ENCODE measurements around the gene GASK1A. TPM values are rescaled to one million over a fixed set of nuclear protein-coding genes. Genes with fewer than 3 reads are reported as not detected.

The GASK1A gene
- total and polyA plus RNA-seq, 2 donors (not counting 3 experiments of a cell fraction or from before 2014, with no cell fraction given): 0.04 TPM; not detected in 1

- Histone ChIP-seq H3K36me3 (ENCODE audit: control insufficient read depth in 2 of 2, extremely low read depth in 1 of 2, insufficient read depth in 2 of 2, low read length in 2 of 2) (no peaks in the 10 kb centered on the region), H3K27ac (ENCODE audit: insufficient read depth, low read depth, low read length) (no peak overlapping the region), H3K9me1 (replicated peaks; ENCODE audit: control insufficient read depth, extremely low read depth, insufficient read depth, low read length) (no peaks in the 10 kb centered on the region), H3K9me3 (replicated peaks; ENCODE audit: control insufficient read depth, insufficient read depth, low read length) (no peaks in the 10 kb centered on the region), H3K4me2 (ENCODE audit: insufficient read depth, low read length) (no peak overlapping the region), H3K79me2 (ENCODE audit: control insufficient read depth, insufficient read depth, low read length) (no peaks in the 10 kb centered on the region), H4K20me1 (replicated peaks; ENCODE audit: control insufficient read depth, extremely low read depth, insufficient read depth, low read length) (no peaks in the 10 kb centered on the region), H3K4me1 (ENCODE audit: control insufficient read depth, extremely low read depth, insufficient read depth, low read length) (no peaks in the 10 kb centered on the region), H3K27me3 (ENCODE audit: control insufficient read depth in 2 of 2, insufficient read depth in 2 of 2, low read length in 2 of 2) (peaks cover 2 to 3% of the 10 kb centered on the region in 2 experiments), H3K4me3 (replicated peaks in 1 of 3; ENCODE audit: insufficient read depth in 1 of 3, low read depth in 1 of 3, low read length in 3 of 3) (no peak overlapping the region), H2AFZ (ENCODE audit: low read depth, low read length) (no peak overlapping the region), H3K9ac (replicated peaks; ENCODE audit: extremely low read depth, insufficient read depth, low read length) (no peak overlapping the region)
- CTCF ChIA-PET: interaction anchor here (1.5 kb wide), 1 partner anchor 19 kb away, joined by 3 read pairs; no protein-coding TSS in a partner anchor
- dilution Hi-C loops (cut with MboI; ENCODE audit: extremely low pct_ligation_motif_present, low sequenced_read_pairs): no loop called here
- POLR2A ChIA-PET: no interaction called here
- intact Hi-C loops (cut with micrococcal nuclease): no loop called here
- TF ChIP-seq JUN (IDR thresholded peaks at IDR 0.05; ENCODE audit: borderline replicate concordance, insufficient read depth, insufficient read length, low read depth): no peak
- TF ChIP-seq FOS (IDR thresholded peaks at IDR 0.05; ENCODE audit: borderline replicate concordance, insufficient read depth, low read length): no peak
- no peak for TF ChIP-seq POLR2AphosphoS5 (IDR thresholded peaks at IDR 0.05; ENCODE audit: insufficient read depth, low read depth, low read length)
- TF ChIP-seq MYC (IDR thresholded peaks at IDR 0.05; ENCODE audit: low read depth, low read length): no peak
- TF ChIP-seq CTCF (IDR thresholded peaks at IDR 0.05; ENCODE audit: extremely low read depth in 1 of 2, insufficient read depth in 1 of 2, low read depth in 1 of 2, low read length in 2 of 2): no peak
- TF ChIP-seq MAX (IDR thresholded peaks at IDR 0.05; ENCODE audit: insufficient read depth, insufficient read length): no peak
- TF ChIP-seq EZH2 (IDR thresholded peaks at IDR 0.05; ENCODE audit: borderline replicate concordance, low read depth, low read length, severe bottlenecking): no peak
- FAIRE-seq (no peak), DNase-seq (ENCODE audit: low read depth, low spot score) (no peak)
- BruUV-seq (replicated peaks): no TSS peak
Observed at GRCh38 chr3:43005981-43006380, 26.9 kb downstream of the GASK1A start.

Measured in endothelial cell of umbilical vein (primary cell).